Measurements from ENCODE around the gene EOGT. TPM values are rescaled to one million over a fixed set of nuclear protein-coding genes. Genes with fewer than 3 reads are reported as not detected.

Gene EOGT
- polyA plus RNA-seq, 2 donors: 13.3 to 28.1 TPM

DNA sequence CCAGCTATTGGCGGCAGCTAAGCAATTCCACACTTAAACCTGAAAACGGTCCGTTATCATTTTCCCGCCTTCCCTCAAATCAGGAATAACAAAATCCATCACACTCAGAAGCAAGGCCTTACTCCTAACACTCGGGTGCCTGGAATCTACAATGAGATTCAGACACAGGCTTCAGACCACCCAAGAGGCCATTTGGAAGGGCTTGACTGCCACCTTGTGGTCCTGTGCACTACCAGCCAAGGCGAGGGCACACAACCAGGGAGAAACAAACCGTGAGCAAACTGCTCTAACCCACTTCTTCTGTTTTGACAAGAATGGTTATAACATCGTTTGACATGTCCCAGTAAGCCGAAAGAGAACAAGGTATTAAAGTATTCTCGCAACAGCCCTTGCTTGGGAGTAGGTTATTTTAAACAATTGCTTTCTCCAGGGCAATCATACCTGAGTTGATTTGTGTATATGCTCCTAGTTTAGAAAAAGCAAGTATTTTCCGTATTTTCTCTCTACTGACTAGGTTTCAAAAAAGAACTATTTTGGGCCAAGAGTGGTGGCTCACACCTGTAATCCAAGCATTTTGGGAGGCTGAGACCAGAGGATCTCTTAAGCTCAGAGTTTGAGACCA lies 41.0 kb downstream of the EOGT start:
- Histone ChIP-seq H3K36me3 (ENCODE audit: control insufficient read depth in 2 of 2, insufficient read depth in 2 of 2, low read length in 1 of 2) (peaks cover 0 to under 1% of the 10 kb centered on the region in 2 donors), H3K4me1 (ENCODE audit: control insufficient read depth in 2 of 2, insufficient read depth in 2 of 2, low read length in 1 of 2) (no peaks in the 10 kb centered on the region), H3K4me3 (ENCODE audit: low read depth in 1 of 2, low read length in 2 of 2) (no peak overlapping the region), H3K9me3 (ENCODE audit: control insufficient read depth in 2 of 2, insufficient read depth in 1 of 2, low read depth in 1 of 2, low read length in 1 of 2) (peaks cover 0 to 3% of the 10 kb centered on the region in 2 donors), H3K27me3 (ENCODE audit: control insufficient read depth in 1 of 2, insufficient read depth in 2 of 2, low read length in 2 of 2) (peaks cover 0 to 2% of the 10 kb centered on the region in 2 donors), H3K27ac (ENCODE audit: low read depth in 2 of 2, low read length in 1 of 2) (no peak overlapping the region)
- 39% methylated on average over 11 of the region's 11 CpGs for WGBS, 2 donors

DNA sequence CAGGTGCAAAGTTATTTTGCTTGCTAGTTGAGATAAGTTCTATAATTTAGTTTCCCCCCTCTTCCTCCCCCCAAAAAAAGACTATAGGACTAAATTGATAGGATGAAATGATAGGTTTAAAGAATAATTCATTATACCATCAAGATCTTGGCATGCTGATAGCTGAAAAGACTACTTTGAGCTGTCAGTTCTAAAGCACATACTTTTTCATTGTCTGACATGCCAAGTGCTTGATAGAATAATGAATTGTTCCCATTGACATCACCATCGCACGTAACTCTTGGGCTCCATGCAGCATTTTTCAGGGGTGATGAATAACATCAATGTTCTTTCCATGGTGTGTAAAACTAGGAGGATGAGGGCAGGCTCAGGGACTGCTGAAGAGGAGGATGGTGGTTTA lies 48.8 kb downstream of the EOGT start:
- Histone ChIP-seq H3K9me3 (ENCODE audit: control insufficient read depth in 2 of 2, insufficient read depth in 1 of 2, low read depth in 1 of 2, low read length in 1 of 2) (peaks cover 0 to 3% of the 10 kb centered on the region in 2 donors), H3K27ac (ENCODE audit: low read depth in 2 of 2, low read length in 1 of 2) (no peak overlapping the region), H3K36me3 (ENCODE audit: control insufficient read depth in 2 of 2, insufficient read depth in 2 of 2, low read length in 1 of 2) (no peaks in the 10 kb centered on the region), H3K4me3 (ENCODE audit: low read depth in 1 of 2, low read length in 2 of 2) (no peak overlapping the region), H3K4me1 (ENCODE audit: control insufficient read depth in 2 of 2, insufficient read depth in 2 of 2, low read length in 1 of 2) (no peaks in the 10 kb centered on the region), H3K27me3 (ENCODE audit: control insufficient read depth in 1 of 2, insufficient read depth in 2 of 2, low read length in 2 of 2) (peaks cover 0 to 2% of the 10 kb centered on the region in 2 donors)
- WGBS, 2 donors: 66 to 74% methylated on average over 2 of the region's 2 CpGs

DNA sequence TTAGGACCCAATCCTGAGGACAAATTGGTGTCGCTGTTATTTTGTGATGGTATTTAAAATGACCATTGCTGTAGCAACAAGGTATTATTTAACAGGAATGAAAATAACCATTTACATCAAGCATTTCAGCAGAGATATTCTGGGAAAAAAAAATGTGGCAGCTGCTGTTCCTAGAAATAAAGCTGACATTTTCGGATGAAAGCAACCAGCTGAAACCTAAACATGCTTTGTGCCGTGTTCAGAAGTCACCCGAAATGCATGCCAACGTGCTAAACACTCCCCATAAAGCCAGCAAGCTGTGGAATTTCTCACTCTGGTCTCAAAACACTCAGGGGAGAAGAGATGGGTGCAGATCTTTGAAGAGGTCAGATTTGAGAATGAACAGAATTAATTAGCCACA lies 49.6 kb downstream of the EOGT start:
- Histone ChIP-seq H3K36me3 (ENCODE audit: control insufficient read depth in 2 of 2, insufficient read depth in 2 of 2, low read length in 1 of 2) (no peaks in the 10 kb centered on the region), H3K27ac (ENCODE audit: low read depth in 2 of 2, low read length in 1 of 2) (no peak overlapping the region), H3K4me1 (ENCODE audit: control insufficient read depth in 2 of 2, insufficient read depth in 2 of 2, low read length in 1 of 2) (no peaks in the 10 kb centered on the region), H3K27me3 (ENCODE audit: control insufficient read depth in 1 of 2, insufficient read depth in 2 of 2, low read length in 2 of 2) (peaks cover 0 to 2% of the 10 kb centered on the region in 2 donors), H3K4me3 (ENCODE audit: low read depth in 1 of 2, low read length in 2 of 2) (no peak overlapping the region), H3K9me3 (ENCODE audit: control insufficient read depth in 2 of 2, insufficient read depth in 1 of 2, low read depth in 1 of 2, low read length in 1 of 2) (peaks cover 0 to 3% of the 10 kb centered on the region in 2 donors)
- 41 to 48% methylated on average over 5 of the region's 5 CpGs for WGBS, 2 donors

GRCh38 chr3:68963376-68963775 lies 50.1 kb downstream of the EOGT start:
- H3K27ac ChIP-seq (ENCODE audit: low read depth in 2 of 2, low read length in 1 of 2): no peak overlapping the region
- H3K9me3 ChIP-seq (ENCODE audit: control insufficient read depth in 2 of 2, insufficient read depth in 1 of 2, low read depth in 1 of 2, low read length in 1 of 2): peaks cover 0 to 3% of the 10 kb centered on the region in 2 donors
- H3K36me3 ChIP-seq (ENCODE audit: control insufficient read depth in 2 of 2, insufficient read depth in 2 of 2, low read length in 1 of 2): no peaks in the 10 kb centered on the region
- peaks cover 0 to 2% of the 10 kb centered on the region in 2 donors for H3K27me3 ChIP-seq (ENCODE audit: control insufficient read depth in 1 of 2, insufficient read depth in 2 of 2, low read length in 2 of 2)
- no peaks in the 10 kb centered on the region for H3K4me1 ChIP-seq (ENCODE audit: control insufficient read depth in 2 of 2, insufficient read depth in 2 of 2, low read length in 1 of 2)
- no peak overlapping the region for H3K4me3 ChIP-seq (ENCODE audit: low read depth in 1 of 2, low read length in 2 of 2)

DNA sequence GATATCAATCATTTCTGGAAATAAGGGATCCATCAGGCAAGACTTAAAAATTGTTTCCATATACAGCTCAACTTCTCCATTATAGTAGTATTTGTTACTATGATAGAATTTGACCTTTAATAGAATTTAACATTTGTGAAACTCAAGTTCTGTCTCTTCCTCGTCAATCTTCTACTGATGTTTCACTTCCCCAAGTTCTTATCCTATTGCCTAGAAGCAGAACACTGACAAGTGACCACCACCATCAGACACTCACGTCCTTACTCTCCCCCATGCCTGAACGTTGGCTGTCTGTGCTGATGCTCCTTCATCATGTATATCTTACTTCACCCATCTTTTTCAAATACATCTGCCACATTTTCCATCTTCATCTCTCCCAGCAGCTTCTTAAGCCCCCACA lies 54.6 kb downstream of the EOGT start:
- Histone ChIP-seq H3K27me3 (ENCODE audit: control insufficient read depth in 1 of 2, insufficient read depth in 2 of 2, low read length in 2 of 2) (no peaks in the 10 kb centered on the region), H3K4me1 (ENCODE audit: control insufficient read depth in 2 of 2, insufficient read depth in 2 of 2, low read length in 1 of 2) (no peaks in the 10 kb centered on the region), H3K36me3 (ENCODE audit: control insufficient read depth in 2 of 2, insufficient read depth in 2 of 2, low read length in 1 of 2) (no peaks in the 10 kb centered on the region), H3K9me3 (ENCODE audit: control insufficient read depth in 2 of 2, insufficient read depth in 1 of 2, low read depth in 1 of 2, low read length in 1 of 2) (no peaks in the 10 kb centered on the region), H3K4me3 (ENCODE audit: low read depth in 1 of 2, low read length in 2 of 2) (no peak overlapping the region), H3K27ac (ENCODE audit: low read depth in 2 of 2, low read length in 1 of 2) (no peak overlapping the region)
- WGBS, 2 donors: 54 to 65% methylated on average over 3 of the region's 3 CpGs

DNA sequence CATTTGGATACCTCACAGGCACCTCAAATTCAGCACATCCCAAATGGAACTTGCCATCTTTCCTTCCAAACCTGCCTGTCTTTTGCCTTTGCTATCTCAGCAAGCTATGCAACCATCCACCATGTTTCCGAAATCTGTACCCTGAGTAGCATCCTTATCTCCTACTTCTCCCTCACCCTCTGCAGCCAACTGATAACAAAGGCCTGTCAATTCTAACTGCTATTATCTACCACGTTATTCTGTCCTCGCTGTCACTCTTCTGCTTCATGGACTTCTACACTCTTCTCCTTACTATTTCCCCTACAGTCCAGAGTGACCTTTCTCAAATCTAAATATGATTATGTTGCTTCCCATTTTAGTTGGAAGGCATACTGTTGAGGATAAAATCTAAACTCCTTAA lies 55.6 kb downstream of the EOGT start:
- Histone ChIP-seq H3K9me3 (ENCODE audit: control insufficient read depth in 2 of 2, insufficient read depth in 1 of 2, low read depth in 1 of 2, low read length in 1 of 2) (no peaks in the 10 kb centered on the region), H3K4me3 (ENCODE audit: low read depth in 1 of 2, low read length in 2 of 2) (no peak overlapping the region), H3K27me3 (ENCODE audit: control insufficient read depth in 1 of 2, insufficient read depth in 2 of 2, low read length in 2 of 2) (no peaks in the 10 kb centered on the region), H3K27ac (ENCODE audit: low read depth in 2 of 2, low read length in 1 of 2) (no peak overlapping the region), H3K36me3 (ENCODE audit: control insufficient read depth in 2 of 2, insufficient read depth in 2 of 2, low read length in 1 of 2) (no peaks in the 10 kb centered on the region), H3K4me1 (ENCODE audit: control insufficient read depth in 2 of 2, insufficient read depth in 2 of 2, low read length in 1 of 2) (no peaks in the 10 kb centered on the region)
- WGBS, 2 donors: 78 to 84% methylated on average over 3 of the region's 3 CpGs

DNA sequence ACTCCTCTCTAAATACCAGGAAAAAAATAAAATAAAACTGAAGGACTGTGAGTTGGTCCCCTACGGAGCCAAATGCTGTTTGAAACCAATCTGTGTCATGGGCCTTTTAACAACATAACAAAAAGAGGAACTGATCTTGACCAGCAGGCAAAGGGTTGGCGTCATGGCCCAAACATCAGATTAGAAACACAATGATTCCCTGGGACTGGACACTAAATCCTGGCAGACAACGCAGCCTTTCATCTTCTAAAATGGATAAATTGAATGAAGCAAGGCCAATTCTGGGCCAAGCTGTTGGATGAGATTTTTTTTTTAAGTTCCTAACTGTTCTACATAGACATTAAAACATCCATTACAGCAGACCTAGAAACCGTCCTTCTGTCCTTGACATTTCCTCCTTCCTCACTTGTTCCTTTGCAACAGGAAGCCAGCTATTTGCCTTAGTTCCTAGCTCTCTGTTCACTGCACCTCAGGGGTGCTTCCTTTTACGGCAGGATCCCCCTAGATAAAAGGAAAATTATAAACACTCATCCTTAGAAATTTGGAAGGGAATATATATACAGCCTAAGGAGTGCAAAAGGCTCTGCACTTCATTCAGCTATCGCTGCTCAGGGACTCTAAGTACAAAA lies 59.6 kb downstream of the EOGT start:
- no peaks in the 10 kb centered on the region for H3K36me3 ChIP-seq (ENCODE audit: control insufficient read depth in 2 of 2, insufficient read depth in 2 of 2, low read length in 1 of 2)
- H3K27ac ChIP-seq (ENCODE audit: low read depth in 2 of 2, low read length in 1 of 2): no peak overlapping the region
- H3K4me3 ChIP-seq (ENCODE audit: low read depth in 1 of 2, low read length in 2 of 2): no peak overlapping the region
- no peaks in the 10 kb centered on the region for H3K4me1 ChIP-seq (ENCODE audit: control insufficient read depth in 2 of 2, insufficient read depth in 2 of 2, low read length in 1 of 2)
- WGBS, 2 donors: 57 to 62% methylated on average over 6 of the region's 6 CpGs
- no peaks in the 10 kb centered on the region for H3K9me3 ChIP-seq (ENCODE audit: control insufficient read depth in 2 of 2, insufficient read depth in 1 of 2, low read depth in 1 of 2, low read length in 1 of 2)
- no peaks in the 10 kb centered on the region for H3K27me3 ChIP-seq (ENCODE audit: control insufficient read depth in 1 of 2, insufficient read depth in 2 of 2, low read length in 2 of 2)

- WGBS, 2 donors: 79 to 80% methylated on average over 1 of the region's 1 CpG
- H3K9me3 ChIP-seq (ENCODE audit: control insufficient read depth in 2 of 2, insufficient read depth in 1 of 2, low read depth in 1 of 2, low read length in 1 of 2): no peaks in the 10 kb centered on the region
- no peak overlapping the region for H3K27ac ChIP-seq (ENCODE audit: low read depth in 2 of 2, low read length in 1 of 2)
- H3K27me3 ChIP-seq (ENCODE audit: control insufficient read depth in 1 of 2, insufficient read depth in 2 of 2, low read length in 2 of 2): no peaks in the 10 kb centered on the region
- no peaks in the 10 kb centered on the region for H3K4me1 ChIP-seq (ENCODE audit: control insufficient read depth in 2 of 2, insufficient read depth in 2 of 2, low read length in 1 of 2)
- H3K36me3 ChIP-seq (ENCODE audit: control insufficient read depth in 2 of 2, insufficient read depth in 2 of 2, low read length in 1 of 2): no peaks in the 10 kb centered on the region
- H3K4me3 ChIP-seq (ENCODE audit: low read depth in 1 of 2, low read length in 2 of 2): no peak overlapping the region
Measured at GRCh38 chr3:68945225-68945624, 68.3 kb downstream of the EOGT start.

GRCh38 chr3:68943753-68944500 lies 69.6 kb downstream of the EOGT start:
- Histone ChIP-seq H3K36me3 (ENCODE audit: control insufficient read depth in 2 of 2, insufficient read depth in 2 of 2, low read length in 1 of 2) (no peaks in the 10 kb centered on the region), H3K9me3 (ENCODE audit: control insufficient read depth in 2 of 2, insufficient read depth in 1 of 2, low read depth in 1 of 2, low read length in 1 of 2) (no peaks in the 10 kb centered on the region), H3K4me1 (ENCODE audit: control insufficient read depth in 2 of 2, insufficient read depth in 2 of 2, low read length in 1 of 2) (no peaks in the 10 kb centered on the region), H3K27me3 (ENCODE audit: control insufficient read depth in 1 of 2, insufficient read depth in 2 of 2, low read length in 2 of 2) (peaks cover 0 to 3% of the 10 kb centered on the region in 2 donors), H3K4me3 (ENCODE audit: low read depth in 1 of 2, low read length in 2 of 2) (no peak overlapping the region), H3K27ac (ENCODE audit: low read depth in 2 of 2, low read length in 1 of 2) (no peak overlapping the region)
- WGBS, 2 donors: 77 to 90% methylated on average over 1 of the region's 1 CpG
